HG03457 (cell line): ENCODE measurements around the gene KLK3.
"Not testable (repeated sequence)": the region's sequence is repeated elsewhere in the genome, so short reads cannot be mapped to it uniquely, and the experiment has no call there.

Experiments used
- ATAC-seq: cut with Tn5 transposase; IDR thresholded peaks from one replicate; pipeline ENCODE4 v1.9.1; 2021; ENCODE audit warnings: moderate number of reproducible peaks; ENCODE audit not compliant: unreplicated experiment

The KLK3 gene

GRCh38 chr19:50859849-50860248, 5.1 kb downstream of the KLK3 start:
- ATAC-seq = no peak

GRCh38 chr19:50861010-50861409, 6.3 kb downstream of the KLK3 start:
- ATAC-seq = no peak

- no peak for ATAC-seq
Observed at GRCh38 chr19:50861496-50862286, 7.0 kb downstream of the KLK3 start.

GRCh38 chr19:50869479-50869878, 14.8 kb downstream of the KLK3 start:
- no peak for ATAC-seq

GRCh38 chr19:50870417-50871089, 15.8 kb downstream of the KLK3 start:
- no peak for ATAC-seq

- no peak for ATAC-seq
Observed at GRCh38 chr19:50873056-50873455, 18.3 kb downstream of the KLK3 start, which contains the start of gene KLK2. KLK2 (plus strand) TSS chr19:50873439; CDS start chr19:50873474, 35 bp downstream.

- ATAC-seq = no peak
Observed at GRCh38 chr19:50874211-50874610, 19.5 kb downstream of the KLK3 start.

GRCh38 chr19:50875795-50876422, 21.2 kb downstream of the KLK3 start:
- no peak for ATAC-seq

- no peak for ATAC-seq
Observed at GRCh38 chr19:50876456-50876855, 21.7 kb downstream of the KLK3 start.

GRCh38 chr19:50877338-50877737, 22.6 kb downstream of the KLK3 start:
- ATAC-seq = no peak

GRCh38 chr19:50878851-50879250, 24.1 kb downstream of the KLK3 start:
- ATAC-seq = no peak

GRCh38 chr19:50880241-50880640, 25.5 kb downstream of the KLK3 start:
- ATAC-seq = no peak

GRCh38 chr19:50882188-50882587, 27.5 kb downstream of the KLK3 start:
- ATAC-seq = no peak

GRCh38 chr19:50889638-50890037, 34.9 kb downstream of the KLK3 start:
- ATAC-seq = no peak

- ATAC-seq = no peak
Observed at GRCh38 chr19:50890422-50891252, 35.9 kb downstream of the KLK3 start.

GRCh38 chr19:50891253-50891625, 36.5 kb downstream of the KLK3 start:
- no peak for ATAC-seq

GRCh38 chr19:50893047-50893736, 38.5 kb downstream of the KLK3 start:
- no peak for ATAC-seq

GRCh38 chr19:50894478-50895356, 40.0 kb downstream of the KLK3 start:
- no peak for ATAC-seq

GRCh38 chr19:50896089-50896590, 41.4 kb downstream of the KLK3 start:
- not testable (repeated sequence) for ATAC-seq
